Measurements from ENCODE around the gene TMEM135.

The TMEM135 gene

GRCh38 chr11:87300640-87301380 is 263.1 kb downstream of the TMEM135 start:
- DNase-seq, result no peak

DNA sequence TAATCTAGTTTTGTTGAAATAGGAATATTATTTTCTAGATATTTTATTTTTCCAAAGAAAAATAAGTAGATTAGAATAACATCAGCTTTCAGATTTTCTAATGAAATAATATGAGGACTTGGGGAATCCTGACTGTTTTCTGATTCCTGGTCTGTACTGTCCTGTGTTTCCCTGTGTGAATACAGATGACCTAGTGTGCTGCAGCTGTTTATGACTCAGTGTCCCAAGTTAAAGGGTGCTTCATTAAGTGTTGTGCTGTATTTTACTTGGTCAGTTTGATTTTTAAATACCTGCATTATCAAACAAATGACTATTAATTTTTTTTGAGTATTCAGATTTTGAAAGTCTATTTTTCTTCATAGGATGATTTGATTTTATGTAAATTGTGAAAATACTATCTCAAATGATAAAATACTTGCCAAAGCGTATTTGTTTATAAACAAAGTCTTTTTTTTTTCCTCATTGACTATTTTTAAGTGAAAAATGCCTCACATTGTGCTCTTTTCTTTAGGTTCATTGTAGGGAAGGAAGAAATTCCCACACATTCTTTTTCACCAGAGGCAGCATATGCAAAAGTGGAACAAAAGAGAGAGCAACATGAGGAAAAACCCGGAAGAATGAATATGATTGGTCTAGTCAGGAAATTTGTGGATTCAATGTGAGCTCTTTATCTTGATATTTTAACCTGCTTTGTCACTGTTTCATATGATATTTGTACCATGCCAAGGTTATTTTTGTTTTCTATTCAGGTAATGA is 264.2 kb downstream of the TMEM135 start:
- DNase-seq, result no peak

DNA sequence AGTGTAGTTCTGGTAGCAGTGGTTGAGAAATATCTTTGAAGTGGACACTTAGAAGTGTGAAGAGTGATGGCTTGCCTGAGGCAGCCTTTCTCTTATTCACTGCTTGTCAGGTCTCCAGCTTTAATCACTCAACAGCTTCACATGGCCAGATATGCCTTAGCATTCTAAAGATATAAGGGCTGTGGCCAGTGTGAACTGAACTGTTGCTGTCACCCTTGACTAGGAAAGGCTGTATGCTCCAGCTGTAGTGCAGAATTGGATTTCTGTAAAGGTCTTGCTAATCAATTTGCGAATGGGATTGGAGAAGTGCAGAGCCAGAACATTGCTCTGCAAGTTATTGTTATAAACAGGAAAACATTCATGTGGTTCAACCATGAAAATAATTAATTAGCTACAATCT is 266.7 kb downstream of the TMEM135 start:
- no peak for DNase-seq

GRCh38 chr11:87306262-87306851 is 268.6 kb downstream of the TMEM135 start:
- no peak for DNase-seq

- no peak for DNase-seq
Measured at GRCh38 chr11:87307101-87307500, 269.4 kb downstream of the TMEM135 start.

GRCh38 chr11:87315229-87315628 is 277.5 kb downstream of the TMEM135 start:
- no peak for DNase-seq

- no peak for DNase-seq
Measured at GRCh38 chr11:87316491-87316890, 278.8 kb downstream of the TMEM135 start.

DNA sequence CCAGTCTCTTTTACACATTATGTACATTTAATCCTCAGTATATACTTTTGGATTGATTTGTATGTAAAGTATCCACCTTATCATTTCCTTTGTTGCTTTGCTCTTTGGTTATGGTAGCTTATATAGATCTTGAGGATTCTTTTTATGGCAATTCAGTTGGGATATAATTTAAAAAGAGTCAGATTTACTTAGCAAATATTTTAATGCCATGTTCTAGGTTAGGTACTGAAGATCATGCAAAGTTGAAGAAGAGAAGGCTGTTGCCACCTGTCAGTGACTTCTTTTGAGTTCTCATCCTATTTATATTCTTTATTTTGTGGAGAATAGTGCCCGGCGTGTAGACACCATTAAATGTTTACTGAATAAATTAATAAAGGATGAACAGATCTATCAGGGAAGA is 279.7 kb downstream of the TMEM135 start:
- DNase-seq, result no peak

DNA sequence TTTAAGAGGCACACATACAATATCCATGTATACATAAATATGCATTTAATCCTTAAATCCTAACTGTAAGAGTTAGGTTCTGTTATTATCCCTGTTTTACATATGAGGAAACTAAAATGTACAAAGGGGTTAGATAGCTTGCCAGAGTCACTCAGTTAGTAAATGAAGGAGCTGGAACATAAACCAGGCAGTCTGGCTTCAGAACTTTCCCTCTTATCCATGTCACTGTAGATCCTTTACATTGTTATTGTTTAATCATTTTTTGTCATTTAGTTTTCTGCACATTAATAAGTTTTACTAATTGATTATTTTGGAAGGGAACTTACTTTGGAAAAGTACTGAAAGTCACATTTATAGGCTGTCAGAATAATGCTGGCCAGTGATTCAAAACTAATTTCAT is 282.4 kb downstream of the TMEM135 start:
- DNase-seq, result no peak

GRCh38 chr11:87322568-87322967 is 284.8 kb downstream of the TMEM135 start:
- no peak for DNase-seq

DNA sequence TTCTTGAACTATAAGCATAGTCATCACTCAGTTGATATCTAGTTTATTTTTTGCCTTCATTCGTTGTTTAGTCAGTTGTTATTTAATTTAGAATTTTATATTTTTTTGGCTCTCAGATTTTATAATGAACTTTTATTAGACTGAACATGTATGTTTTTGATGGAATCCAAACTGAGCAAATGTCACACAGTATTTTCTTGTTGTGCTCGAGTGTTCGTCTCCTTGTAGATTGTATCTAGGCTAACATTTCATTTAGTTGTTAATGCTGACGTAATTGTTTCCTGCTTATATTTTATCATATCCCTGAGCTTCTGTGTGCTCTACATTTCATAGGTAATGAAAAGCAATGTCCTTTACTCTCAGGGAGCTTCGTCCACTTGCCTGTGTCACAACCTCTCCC is 286.2 kb downstream of the TMEM135 start:
- no peak for DNase-seq

- DNase-seq, result no peak
Measured at GRCh38 chr11:87324817-87325489, 287.2 kb downstream of the TMEM135 start.

DNA sequence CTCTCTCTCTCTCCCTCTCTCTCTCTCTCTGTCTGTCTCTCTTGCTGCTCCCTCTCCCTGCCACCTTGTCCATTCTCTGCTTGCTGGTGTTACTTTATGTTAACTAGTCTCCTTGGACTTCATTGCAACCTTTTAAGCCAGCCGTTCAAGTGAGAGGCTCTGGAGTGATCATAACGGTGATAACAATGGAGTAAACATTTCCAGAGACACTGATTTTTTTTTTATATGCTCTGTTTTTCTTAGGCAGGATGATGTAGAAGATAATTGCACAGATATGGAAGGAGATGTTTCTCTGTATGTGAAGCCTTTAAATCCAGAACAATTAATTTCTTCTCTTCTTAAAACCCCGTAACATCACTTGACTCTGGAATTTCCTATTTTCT is 287.7 kb downstream of the TMEM135 start:
- DNase-seq, result no peak

DNA sequence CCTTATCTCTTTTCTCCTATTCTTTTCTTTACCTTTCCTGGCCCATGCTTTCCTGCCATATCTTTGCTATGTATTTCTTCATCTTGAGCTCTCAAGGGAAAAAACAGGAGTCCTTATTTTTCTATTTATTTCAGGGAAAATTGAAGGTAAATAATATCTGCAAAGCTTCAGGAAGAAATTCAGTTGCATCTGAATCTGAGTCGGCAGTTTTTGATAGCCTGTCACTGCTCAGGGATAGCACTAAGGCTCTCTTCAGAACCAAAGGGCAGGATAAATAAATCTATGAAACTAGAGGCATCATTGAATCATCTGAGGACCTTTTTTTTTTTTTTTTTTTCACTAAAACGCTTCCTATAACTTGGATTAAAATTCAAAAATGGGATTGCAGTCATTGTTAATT is 288.9 kb downstream of the TMEM135 start:
- no peak for DNase-seq

DNA sequence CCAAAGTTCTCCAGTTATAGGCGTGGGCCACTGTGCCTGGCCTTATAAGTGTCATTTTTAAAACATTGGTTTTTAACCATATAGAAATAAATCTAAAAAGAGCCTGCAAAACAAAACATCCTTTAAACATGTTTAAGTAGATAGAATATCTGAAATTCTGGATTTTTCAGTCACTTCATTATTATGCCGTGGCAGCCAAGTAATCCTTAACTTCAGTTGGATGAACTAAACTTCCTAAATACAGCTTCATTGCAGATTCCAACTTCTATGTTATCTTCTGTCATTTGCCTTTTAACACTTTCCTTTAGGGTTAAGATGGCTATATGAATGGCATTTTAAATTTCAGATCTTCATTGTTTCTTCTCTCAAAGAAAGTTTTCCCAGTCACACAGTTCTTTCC is 291.4 kb downstream of the TMEM135 start:
- DNase-seq, result no peak

DNA sequence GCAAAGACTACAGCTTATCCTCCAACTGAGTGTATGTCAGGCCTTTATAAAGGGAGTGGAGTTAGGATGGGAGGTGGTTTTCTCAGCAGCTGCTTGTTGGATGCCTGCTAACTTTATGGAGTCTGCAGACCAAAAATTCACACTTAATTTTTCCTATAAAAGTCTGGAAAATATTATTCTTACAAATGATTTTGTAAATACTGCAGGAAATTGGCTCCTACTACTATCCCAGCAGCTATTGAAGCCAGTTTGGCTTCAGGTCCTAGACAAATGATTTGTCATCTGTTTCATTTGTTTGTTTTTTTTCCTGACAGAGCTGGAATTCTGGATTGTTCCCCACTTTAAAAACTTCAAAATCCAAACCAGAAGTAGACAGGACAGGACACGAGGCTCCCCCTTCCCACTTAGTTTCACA is 292.5 kb downstream of the TMEM135 start:
- DNase-seq, result no peak

DNA sequence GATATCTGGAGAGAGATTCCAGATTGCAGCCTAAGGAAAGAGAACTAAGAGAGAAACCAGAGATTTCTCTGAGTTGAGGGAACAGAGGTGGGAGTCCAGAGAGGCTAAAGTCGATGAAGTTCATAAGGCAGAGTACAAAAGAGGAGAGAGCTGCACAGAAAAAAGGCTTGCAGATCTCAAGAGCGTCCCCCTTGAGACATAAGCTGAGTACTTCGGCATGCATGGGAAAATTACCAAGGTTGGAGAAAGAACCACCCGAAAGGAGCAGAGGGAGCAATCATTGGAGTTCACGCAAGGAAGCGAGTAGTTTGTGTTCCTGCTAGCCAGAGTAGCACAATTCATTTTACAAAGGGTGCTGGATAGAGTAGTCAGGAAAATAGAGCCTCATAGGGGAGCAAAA is 293.5 kb downstream of the TMEM135 start:
- no peak for DNase-seq

DNA sequence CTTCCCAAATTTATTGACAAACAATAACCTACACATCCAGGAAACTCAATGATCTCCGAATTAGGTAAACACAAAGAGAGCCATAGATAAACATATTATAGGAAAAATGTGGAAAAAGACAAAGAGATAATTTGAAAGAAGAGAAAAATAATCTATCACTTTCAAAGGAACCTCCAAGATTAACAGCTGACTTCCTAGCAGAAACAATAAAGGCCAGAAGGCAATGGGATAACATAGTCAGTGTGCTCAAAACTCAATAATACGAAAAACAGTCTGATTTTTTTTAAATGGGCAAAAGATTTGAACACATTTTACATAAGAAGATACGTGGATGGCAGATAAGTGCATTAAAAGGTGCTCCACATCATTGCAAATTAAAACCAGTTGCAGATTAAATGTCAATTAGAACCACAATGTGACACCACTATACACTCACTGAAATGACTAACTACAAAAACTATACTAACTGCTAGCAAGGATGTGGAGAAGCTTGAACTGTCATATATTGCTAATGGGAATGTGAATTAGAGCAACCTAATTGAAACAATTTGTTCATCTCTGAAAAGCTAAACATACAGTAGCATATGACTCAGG is 300.4 kb downstream of the TMEM135 start:
- no peak for DNase-seq

DNA sequence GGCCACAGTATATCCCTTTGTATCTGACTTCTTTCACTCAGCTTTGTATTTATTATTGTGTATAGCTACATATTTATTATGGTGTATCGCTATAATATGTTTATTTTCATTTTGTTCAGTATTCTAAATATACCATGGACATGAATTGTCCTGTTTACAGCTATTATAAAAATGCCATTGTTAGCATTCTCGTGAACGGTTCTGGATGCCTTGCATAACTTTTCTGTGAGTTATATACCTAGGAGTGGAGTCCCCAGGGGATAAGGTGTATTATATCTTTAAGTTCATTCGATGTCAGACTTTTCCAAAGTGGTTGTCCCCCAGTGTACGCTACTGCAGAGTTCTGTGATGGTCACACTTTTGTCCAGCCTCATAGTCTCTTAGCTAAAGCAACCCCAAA is 301.7 kb downstream of the TMEM135 start:
- no peak for DNase-seq

DNA sequence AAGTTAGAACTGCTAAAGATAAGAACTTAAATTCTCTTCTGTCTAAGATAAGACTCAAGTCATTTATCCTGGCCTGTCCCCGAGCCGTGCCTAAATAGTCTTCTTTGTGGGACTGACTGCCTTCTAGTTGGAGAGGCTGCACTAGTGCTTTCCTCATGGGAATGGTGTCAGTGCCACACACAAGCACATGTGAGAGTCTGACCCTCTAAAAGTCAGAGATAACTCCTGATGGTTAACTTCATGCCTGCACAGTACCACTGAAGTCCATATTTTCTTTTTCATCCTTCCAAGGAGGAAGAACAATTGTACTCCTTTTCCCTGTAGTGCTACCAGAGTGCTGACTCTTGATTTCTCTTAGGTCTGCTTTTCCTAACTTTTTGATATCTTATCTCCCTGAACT is 309.7 kb downstream of the TMEM135 start:
- DNase-seq, result no peak

DNA sequence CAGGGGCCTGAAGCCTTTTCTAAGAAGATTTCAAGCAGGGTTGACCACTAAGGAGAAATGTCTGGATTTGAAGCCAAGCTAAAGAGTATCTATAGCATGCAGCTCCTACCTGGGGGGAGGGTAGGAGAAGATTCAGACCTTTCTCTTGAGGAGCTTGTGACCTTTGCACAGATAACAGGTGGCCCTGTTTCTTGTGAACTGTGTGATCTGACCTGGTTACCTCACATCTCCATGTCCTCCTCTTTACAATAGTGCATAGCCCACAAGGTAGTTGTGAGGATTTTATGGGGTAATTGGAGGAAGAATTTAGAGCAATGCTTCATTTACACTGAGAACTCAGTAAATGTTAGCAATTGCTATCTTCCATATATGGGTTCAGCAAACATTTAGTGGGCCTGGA is 310.1 kb downstream of the TMEM135 start:
- no peak for DNase-seq

DNA sequence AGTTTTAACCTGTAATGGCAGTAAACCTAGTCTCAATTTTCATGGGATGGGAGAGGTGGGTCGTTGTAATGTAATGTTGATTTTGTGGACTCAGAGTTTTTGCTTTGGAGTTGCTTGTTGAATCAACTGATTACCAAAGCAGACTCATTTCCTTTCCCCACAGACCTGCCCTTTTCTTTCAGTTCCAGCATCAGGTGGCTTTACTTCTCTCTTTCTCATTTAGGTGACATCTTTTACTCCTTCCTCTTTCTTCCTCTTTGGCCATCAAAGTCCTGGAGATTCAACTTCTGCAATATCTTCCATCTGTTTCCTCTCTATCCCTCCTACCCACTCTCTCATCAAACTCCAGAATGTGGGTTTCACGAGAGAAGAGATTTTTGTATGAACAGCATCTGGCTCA is 313.9 kb downstream of the TMEM135 start:
- no peak for DNase-seq

Measured in hypothalamus (tissue), 51 donors.